Measurements from ENCODE around the gene KCTD10.

GRCh38 chr12:109481863-109482262 lies 4.8 kb upstream of the KCTD10 start:
- no peak for TF ChIP-seq CTCF (IDR thresholded peaks at IDR 0.05)
- TF ChIP-seq POLR2AphosphoS5 (IDR thresholded peaks at IDR 0.05): no peak
- no peak for TF ChIP-seq POLR2A (IDR thresholded peaks at IDR 0.05; ENCODE audit: low read depth)
